Measurements from ENCODE around the gene ZNF862. TPM values are rescaled to one million over a fixed set of nuclear protein-coding genes. Genes with fewer than 3 reads are reported as not detected.

ZNF862 gene
- total and polyA plus RNA-seq, 2 of the 13 experiments (the other 11 are each of a cell fraction or from before 2014, with no cell fraction given) = 0.89 to 2.0 TPM

- TF ChIP-seq ZNF687 (CRISPR knock-in tag; IDR thresholded peaks at IDR 0.05) = 0 out of 2 replicates have a peak, but pooled peaks have one; percentile 23
- peak; percentile 31; the same call in 1 of the 2 replicates for TF ChIP-seq ZNF362 (CRISPR knock-in tag; IDR thresholded peaks at IDR 0.05; ENCODE audit: borderline replicate concordance)
- TF ChIP-seq IKZF1 (IDR thresholded peaks at IDR 0.05) = no peak
- no peak for TF ChIP-seq KMT2A (CRISPR knock-in tag; IDR thresholded peaks at IDR 0.05)
- TF ChIP-seq, protein P1, sequence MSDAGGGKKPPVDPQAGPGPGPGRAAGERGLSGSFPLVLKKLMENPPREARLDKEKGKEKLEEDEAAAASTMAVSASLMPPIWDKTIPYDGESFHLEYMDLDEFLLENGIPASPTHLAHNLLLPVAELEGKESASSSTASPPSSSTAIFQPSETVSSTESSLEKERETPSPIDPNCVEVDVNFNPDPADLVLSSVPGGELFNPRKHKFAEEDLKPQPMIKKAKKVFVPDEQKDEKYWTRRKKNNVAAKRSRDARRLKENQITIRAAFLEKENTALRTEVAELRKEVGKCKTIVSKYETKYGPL (CRISPR knock-in tag; IDR thresholded peaks at IDR 0.05) = no peak
- no peak for TF ChIP-seq SP1 (IDR thresholded peaks at IDR 0.05)
- no peak for TF ChIP-seq SP1 (CRISPR knock-in tag; IDR thresholded peaks at IDR 0.05)
- TF ChIP-seq RXRA (CRISPR knock-in tag; IDR thresholded peaks at IDR 0.05) = no peak
- TF ChIP-seq ATF7-NPFF (CRISPR knock-in tag; IDR thresholded peaks at IDR 0.05; ENCODE audit: low read depth) = no peak
- TF ChIP-seq, protein P2, sequence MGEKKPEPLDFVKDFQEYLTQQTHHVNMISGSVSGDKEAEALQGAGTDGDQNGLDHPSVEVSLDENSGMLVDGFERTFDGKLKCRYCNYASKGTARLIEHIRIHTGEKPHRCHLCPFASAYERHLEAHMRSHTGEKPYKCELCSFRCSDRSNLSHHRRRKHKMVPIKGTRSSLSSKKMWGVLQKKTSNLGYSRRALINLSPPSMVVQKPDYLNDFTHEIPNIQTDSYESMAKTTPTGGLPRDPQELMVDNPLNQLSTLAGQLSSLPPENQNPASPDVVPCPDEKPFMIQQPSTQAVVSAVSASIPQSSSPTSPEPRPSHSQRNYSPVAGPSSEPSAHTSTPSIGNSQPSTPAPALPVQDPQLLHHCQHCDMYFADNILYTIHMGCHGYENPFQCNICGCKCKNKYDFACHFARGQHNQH (CRISPR knock-in tag; IDR thresholded peaks at IDR 0.05) = no peak
- TF ChIP-seq ZNF253 (CRISPR knock-in tag; IDR thresholded peaks at IDR 0.05; ENCODE audit: borderline replicate concordance) = no peak
- 0 out of 2 replicates have a peak, but pooled peaks have one; percentile 26 for TF ChIP-seq HOXA3 (CRISPR knock-in tag; IDR thresholded peaks at IDR 0.05)
- TF ChIP-seq ZNF432 (CRISPR knock-in tag; IDR thresholded peaks at IDR 0.05; ENCODE audit: borderline replicate concordance) = no peak
- no peak for TF ChIP-seq ZNF282 (IDR thresholded peaks at IDR 0.05; ENCODE audit: partially characterized antibody)
- no peak for TF ChIP-seq MAF1 (CRISPR knock-in tag; IDR thresholded peaks at IDR 0.05; ENCODE audit: borderline replicate concordance)
- no peak for TF ChIP-seq MAFF (IDR thresholded peaks at IDR 0.05; ENCODE audit: low read depth, low read length)
- TF ChIP-seq ZNF34 (CRISPR knock-in tag; IDR thresholded peaks at IDR 0.05; ENCODE audit: borderline replicate concordance) = no peak
Measured at GRCh38 chr7:149883452-149883861, 45.3 kb downstream of the ZNF862 start (continued).
